GM19372 (cell line): ENCODE data around the gene LIN28B.
"Not testable (repeated sequence)": the region's sequence is repeated elsewhere in the genome, so short reads cannot be mapped to it uniquely, and the experiment has no call there.

Experiments used
- ATAC-seq: cut with Tn5 transposase; IDR thresholded peaks from one replicate; pipeline ENCODE4 v1.9.1; 2021; ENCODE audit warnings: mild to moderate bottlenecking, low read depth, moderate library complexity; ENCODE audit not compliant: unreplicated experiment

The LIN28B gene

GRCh38 chr6:105001906-105002305 is 45.0 kb downstream of the LIN28B start:
- no peak for ATAC-seq

DNA sequence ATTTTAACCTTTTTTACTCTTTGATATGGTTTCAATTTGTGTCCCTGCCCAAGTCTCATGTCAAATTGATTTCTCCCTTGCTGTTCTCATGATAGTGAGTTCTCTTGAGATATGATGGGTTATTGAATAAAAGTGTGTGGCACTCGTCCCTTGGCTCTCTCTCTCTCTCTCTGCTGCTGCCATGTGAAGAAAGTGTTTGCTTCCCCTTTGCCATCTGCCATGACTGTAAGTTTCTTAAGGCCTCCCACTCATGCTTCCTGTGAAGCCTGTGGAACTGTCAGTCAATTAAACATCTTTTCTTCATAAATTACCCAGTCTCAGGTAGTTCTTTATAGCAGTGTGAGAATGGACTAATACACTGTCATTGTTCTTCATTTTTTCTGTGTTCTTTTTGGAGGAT is 48.5 kb downstream of the LIN28B start:
- ATAC-seq = no peak

DNA sequence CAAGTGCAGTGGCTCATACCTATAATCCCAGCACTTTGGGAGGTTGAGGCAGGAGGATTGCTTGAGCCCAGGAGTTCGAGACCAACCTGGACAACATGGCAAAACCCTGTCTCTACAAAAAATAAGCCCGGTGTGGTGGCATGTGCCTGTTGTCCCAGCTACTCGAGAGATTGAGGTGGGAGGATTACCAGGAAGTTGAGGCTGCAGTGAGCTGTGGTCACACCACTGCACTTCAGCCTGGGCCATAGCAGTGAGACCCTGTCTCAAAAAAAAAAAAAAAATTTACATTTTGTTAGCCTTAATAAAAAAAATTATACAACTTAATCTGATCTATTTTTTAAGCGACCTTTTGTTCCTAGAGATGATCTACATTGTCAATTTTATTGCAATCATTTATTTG is 56.6 kb downstream of the LIN28B start:
- not testable (repeated sequence) for ATAC-seq

GRCh38 chr6:105014448-105014847 is 57.5 kb downstream of the LIN28B start:
- no peak for ATAC-seq

DNA sequence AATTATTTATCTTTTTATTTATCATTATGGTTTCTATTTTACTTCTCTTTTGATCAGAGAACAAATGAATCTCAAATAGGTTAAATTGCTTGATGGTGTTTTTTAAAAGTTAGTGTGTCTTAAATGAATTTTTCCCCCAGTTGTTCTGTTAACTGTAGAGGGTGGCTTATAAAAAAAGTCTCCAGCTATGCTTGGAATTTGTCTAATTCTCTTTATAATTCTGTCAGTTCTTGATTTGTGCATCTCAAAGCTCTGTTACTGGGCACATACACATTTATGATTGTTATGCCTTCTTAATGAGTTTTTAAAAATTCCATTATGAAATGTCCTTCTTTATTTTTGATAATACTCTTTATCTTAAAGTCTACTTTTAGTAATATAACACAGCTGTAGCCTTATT is 58.0 kb downstream of the LIN28B start:
- no peak for ATAC-seq

DNA sequence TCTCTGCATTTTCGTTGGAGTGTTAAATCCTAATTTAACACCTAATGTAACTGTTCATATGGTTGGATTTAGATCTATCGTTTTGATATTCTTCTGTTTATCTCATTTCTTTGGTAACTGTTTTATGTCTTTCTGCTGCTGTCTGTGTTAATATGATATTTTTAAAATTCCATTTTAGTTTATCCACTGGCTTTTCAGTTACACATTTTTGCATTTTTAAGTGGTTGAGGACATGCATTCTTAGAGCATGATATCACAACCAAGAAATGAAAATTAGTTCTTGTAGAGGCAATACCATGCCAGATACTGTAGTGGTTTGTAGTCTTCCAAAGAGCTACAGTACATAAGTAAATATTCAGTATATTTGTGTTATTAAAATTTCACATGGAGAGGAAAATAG is 58.6 kb downstream of the LIN28B start:
- no peak for ATAC-seq

GRCh38 chr6:105019285-105019684 is 62.4 kb downstream of the LIN28B start:
- no peak for ATAC-seq

- ATAC-seq = no peak
These were observed 64.5 kb downstream of the LIN28B start for GRCh38 chr6:105021399-105021798.

DNA sequence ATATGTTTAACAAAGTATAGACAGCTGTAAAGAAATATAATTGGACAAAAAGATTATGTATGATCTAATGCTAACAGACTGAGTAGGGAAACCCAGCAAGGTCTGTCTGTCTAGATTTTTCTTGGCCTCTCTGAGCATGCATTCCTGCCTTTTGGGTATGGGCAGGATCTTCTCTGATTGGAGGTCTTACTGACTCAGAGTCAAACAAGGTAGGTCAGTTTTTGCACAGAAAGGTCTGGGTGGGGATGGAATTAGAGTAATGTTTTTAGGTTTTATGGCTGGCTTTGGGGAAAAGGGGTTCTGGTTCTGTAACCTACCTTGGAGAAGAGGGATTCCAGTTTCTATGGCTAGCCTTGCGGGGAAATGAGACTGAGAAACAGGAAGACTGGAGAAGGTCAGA is 65.5 kb downstream of the LIN28B start:
- ATAC-seq = no peak

DNA sequence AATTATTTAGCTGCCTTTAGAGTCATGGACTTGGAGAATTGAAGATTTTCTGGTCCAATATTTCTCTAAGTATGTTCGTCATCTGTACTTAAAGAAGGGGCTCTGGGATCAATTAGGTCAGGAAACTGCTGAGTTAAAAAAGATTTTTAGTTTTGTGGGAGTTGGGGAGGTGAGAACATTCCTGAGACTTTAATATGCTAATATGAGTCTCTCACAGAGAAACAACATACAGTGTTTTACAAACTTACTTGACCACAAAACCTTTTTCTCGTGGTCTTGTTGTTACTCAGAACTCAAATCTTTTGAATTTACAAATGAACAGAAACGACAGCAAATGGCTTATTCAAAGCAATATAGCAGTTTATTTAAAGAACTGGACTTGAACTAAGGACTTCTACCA is 67.9 kb downstream of the LIN28B start:
- no peak for ATAC-seq

DNA sequence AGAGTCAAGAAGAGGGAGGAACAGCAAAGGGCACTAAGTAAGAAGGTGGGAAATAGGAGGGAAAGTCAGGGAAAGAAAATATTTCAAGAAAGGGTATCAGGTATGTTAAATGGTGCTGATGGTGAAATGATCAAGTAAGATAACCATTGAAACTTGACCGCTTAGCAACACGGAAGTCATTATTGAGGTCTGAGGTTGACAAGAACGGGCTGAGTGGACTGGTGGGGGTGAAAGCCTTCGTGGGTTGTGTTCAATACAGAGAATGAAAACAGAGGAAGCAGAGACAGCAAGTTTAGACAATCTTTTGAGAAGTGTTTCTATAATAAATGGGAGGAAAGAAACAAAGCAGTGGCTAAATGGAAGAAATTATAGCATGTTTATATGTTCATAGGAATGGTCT is 72.0 kb downstream of the LIN28B start:
- ATAC-seq = no peak

- no peak for ATAC-seq
These were observed 72.7 kb downstream of the LIN28B start for GRCh38 chr6:105029581-105029980.

DNA sequence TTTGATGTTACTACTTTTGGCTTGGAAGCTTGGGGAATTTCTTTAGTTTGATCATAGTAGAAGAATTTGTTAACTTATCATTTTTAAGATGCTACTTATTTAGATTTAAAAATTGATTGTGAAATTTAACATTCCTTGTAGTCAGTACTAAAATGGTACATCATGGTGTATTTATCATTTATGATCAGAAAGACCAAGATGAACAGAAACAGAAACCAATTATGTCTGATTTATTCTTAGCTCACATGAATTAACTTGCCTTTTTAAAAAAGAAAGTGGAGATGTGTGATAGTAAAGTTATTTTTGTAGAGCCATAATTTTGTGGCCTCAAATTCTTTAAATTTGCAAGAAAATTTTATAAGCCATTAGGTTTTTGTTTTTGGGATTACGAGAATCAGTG is 77.6 kb downstream of the LIN28B start:
- no peak for ATAC-seq

GRCh38 chr6:105035299-105035698 is 78.4 kb downstream of the LIN28B start:
- ATAC-seq = no peak

DNA sequence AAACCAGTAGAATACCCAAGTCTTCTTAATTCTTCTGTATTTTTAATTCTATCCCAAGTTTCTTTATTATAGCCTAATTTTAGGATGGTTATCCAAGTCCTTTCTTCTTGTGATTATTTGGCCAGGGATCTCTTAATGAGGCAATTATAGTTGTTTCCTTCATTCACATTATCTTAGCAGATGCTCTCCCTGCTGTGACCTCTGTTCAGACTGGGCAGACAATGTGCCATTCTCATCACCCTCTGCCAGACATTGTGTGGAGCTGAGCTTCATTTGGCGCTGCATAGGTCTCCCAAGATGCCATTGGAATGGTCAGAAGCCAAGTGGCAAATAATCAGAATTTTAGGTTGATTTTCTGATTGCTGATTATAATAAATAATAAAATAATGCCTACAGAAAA is 79.4 kb downstream of the LIN28B start:
- no peak for ATAC-seq

DNA sequence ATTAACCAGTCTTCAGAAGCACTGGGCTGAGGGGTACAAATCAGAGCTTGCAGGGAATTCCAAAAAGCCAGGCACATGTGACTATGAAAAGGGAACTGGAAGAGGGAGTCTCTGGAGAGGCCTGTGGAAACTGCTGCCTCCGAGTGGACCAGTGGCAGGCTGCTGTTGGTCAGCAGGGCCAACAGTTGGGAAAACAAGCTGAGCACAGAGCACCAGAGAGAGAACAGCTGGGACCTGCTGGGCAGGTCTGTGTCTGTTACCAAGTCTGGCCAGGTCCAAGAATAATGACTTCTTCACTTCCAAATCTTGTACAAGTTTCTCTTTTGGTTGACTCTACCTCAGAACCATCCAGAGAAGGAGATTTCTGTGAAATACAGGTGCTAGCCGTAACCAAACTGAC is 81.4 kb downstream of the LIN28B start:
- ATAC-seq = no peak

- no peak for ATAC-seq
These were observed 85.0 kb downstream of the LIN28B start for GRCh38 chr6:105041880-105042279.

DNA sequence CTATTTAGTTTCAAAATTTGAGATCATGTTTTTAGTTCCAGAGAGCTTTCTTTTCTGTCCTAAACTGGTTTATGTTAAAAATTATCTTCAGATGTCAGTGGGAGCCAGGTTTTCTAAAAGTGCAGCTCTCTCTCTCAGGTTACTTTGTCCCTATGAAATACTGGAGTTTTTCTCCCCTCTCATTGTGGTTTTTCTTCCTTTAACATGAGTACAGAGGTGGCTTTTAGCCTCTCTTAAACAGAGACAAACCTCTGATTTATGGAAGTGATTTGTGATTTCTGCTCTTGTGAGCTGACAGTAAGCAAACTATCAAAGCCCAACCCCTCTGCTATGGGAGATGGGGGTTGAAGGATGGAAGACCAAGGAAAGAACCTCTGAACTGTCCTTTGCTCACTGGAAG is 85.7 kb downstream of the LIN28B start:
- no peak for ATAC-seq

GRCh38 chr6:105043979-105044378 is 87.1 kb downstream of the LIN28B start:
- ATAC-seq = no peak

DNA sequence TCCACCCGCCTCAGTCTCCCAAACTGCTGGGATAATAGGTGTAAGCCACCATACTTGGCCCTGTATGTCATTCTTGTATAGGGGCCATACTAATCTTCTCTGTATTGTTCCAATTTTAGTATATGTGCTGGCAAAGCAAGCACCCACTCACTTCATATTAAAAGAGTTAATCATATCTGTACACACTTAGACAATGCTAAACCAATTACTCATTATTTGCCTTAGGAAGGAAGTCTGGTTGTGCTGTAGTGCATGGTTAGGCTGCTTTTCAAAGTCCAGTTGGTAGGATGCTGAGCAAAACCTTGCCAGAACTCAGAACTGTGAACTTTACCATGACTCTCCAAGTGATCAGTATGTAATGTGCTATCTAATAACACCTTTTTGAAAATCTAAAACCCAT is 88.6 kb downstream of the LIN28B start:
- ATAC-seq = no peak

GRCh38 chr6:105051941-105052471 is 95.1 kb downstream of the LIN28B start:
- ATAC-seq = no peak

GRCh38 chr6:105056646-105057045 is 99.7 kb downstream of the LIN28B start:
- ATAC-seq = no peak

DNA sequence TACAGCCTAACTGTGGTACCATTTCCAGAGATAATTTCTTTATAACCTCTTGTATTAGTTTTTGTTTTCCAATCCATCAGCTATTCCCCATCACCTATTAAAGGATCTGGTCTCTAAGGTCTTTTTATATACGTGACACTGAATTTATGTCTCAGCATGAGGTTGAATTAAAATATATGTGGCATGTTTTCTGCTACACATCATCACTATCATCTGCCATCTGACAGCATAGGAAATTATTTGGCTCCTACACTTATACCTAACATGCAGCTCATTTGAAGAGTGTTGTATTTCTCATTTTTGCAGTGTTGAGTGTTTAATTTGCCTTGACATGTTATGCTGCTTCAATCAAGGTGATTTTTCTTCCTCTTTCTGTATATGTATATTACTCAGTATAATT is 100.3 kb downstream of the LIN28B start:
- no peak for ATAC-seq
